Measurements from ENCODE around the gene HTRA1. TPM values are rescaled to one million over a fixed set of nuclear protein-coding genes. Genes with fewer than 3 reads are reported as not detected.

Gene HTRA1
- total RNA-seq, 1 donor from 2014 or later: 62.6 TPM

GRCh38 chr10:122477436-122477835, 16.1 kb downstream of the HTRA1 start:
- Histone ChIP-seq H3K27me3 (ENCODE audit: low read depth) (no peaks in the 10 kb centered on the region), H3K4me3 (no peak overlapping the region), H3K27ac (replicated peaks) (no peak overlapping the region), H3K36me3 (no peaks in the 10 kb centered on the region), H3K9me3 (replicated peaks) (no peaks in the 10 kb centered on the region), H3K4me1 (peaks cover 34% of the 10 kb centered on the region)
- no peak for TF ChIP-seq CTCF (IDR thresholded peaks at IDR 0.05; ENCODE audit: borderline replicate concordance)
- no peak for DNase-seq
- intact Hi-C loops (cut with micrococcal nuclease): no loop called here

GRCh38 chr10:122478971-122479370, 17.6 kb downstream of the HTRA1 start:
- Histone ChIP-seq H3K27me3 (ENCODE audit: low read depth) (no peaks in the 10 kb centered on the region), H3K4me3 (no peak overlapping the region), H3K9me3 (replicated peaks) (no peaks in the 10 kb centered on the region), H3K4me1 (peaks cover 25% of the 10 kb centered on the region), H3K36me3 (no peaks in the 10 kb centered on the region), H3K27ac (replicated peaks) (no peak overlapping the region)
- no peak for DNase-seq
- intact Hi-C loops (cut with micrococcal nuclease): no loop called here
- no peak for TF ChIP-seq CTCF (IDR thresholded peaks at IDR 0.05; ENCODE audit: borderline replicate concordance)

DNA sequence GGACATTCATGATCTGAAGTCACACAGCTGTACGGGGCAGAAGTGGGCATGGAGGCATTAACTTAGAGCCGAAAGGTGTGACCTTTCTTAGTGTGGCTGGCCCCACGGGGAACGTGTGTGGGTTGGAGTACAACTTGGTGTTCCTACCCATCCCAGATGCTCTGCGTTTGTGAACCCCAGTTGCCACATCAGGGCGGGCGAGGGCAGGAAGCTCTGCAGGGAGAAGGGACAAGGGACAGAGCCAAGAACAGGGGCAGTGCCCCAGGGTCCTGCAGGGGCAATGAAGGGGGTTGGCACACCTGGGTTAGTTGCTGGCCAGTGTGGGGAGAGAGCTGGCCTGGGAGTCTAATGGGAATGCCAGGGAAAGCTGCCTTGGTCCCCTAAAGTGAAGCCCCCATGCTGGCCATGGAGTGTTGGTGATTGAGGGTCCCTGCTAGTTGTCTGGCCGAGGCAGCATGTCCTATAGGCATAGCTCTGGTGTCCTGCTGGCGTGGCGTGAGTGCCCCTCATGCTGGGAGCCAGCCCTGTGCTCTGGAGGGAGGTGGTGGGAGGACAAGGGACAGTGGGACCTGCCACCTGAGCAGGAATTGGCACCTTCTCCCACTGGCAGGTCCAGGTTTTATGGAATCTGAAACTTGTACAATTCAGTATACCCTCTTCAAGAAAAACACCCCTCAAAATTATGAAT, 18.9 kb downstream of the HTRA1 start:
- Histone ChIP-seq H3K4me3 (no peak overlapping the region), H3K9me3 (replicated peaks) (no peaks in the 10 kb centered on the region), H3K27me3 (ENCODE audit: low read depth) (no peaks in the 10 kb centered on the region), H3K36me3 (no peaks in the 10 kb centered on the region), H3K4me1 (peaks cover 20% of the 10 kb centered on the region), H3K27ac (replicated peaks) (no peak overlapping the region)
- intact Hi-C loops (cut with micrococcal nuclease): no loop called here
- no peak for TF ChIP-seq CTCF (IDR thresholded peaks at IDR 0.05; ENCODE audit: borderline replicate concordance)
- DNase-seq: no peak

- Histone ChIP-seq H3K4me1 (peaks cover 20% of the 10 kb centered on the region), H3K27ac (replicated peaks) (no peak overlapping the region), H3K9me3 (replicated peaks) (no peaks in the 10 kb centered on the region), H3K27me3 (ENCODE audit: low read depth) (no peaks in the 10 kb centered on the region), H3K36me3 (no peaks in the 10 kb centered on the region), H3K4me3 (no peak overlapping the region)
- intact Hi-C loops (cut with micrococcal nuclease): no loop called here
- no peak for TF ChIP-seq CTCF (IDR thresholded peaks at IDR 0.05; ENCODE audit: borderline replicate concordance)
- no peak for DNase-seq
Measured at GRCh38 chr10:122481296-122482056, 20.1 kb downstream of the HTRA1 start.

GRCh38 chr10:122484276-122485060, 23.1 kb downstream of the HTRA1 start:
- H3K27me3 ChIP-seq (ENCODE audit: low read depth): no peaks in the 10 kb centered on the region
- H3K27ac ChIP-seq (replicated peaks): no peak overlapping the region
- H3K9me3 ChIP-seq (replicated peaks): no peaks in the 10 kb centered on the region
- no peak overlapping the region for H3K4me3 ChIP-seq
- peaks cover 1% of the 10 kb centered on the region for H3K36me3 ChIP-seq
- TF ChIP-seq CTCF (IDR thresholded peaks at IDR 0.05; ENCODE audit: borderline replicate concordance): no peak
- intact Hi-C loops (cut with micrococcal nuclease): no loop called here
- H3K4me1 ChIP-seq: peaks cover 50% of the 10 kb centered on the region
- no peak for DNase-seq
